HCT116 (cell line): ENCODE results near the gene PGLYRP3.
"Not testable (repeated sequence)": the region's sequence is repeated elsewhere in the genome, so short reads cannot be mapped to it uniquely, and the experiment has no call there.

Source experiments
- EZH2 ChIP-seq: fragments of 200-600 bp; sonication (generic); IDR thresholded peaks from 2 replicates; pipeline ENCODE4 v1.6.1; 2017; ENCODE audit warnings: antibody characterized with exemption, mixed run types
- RAD21 ChIP-seq: IDR thresholded peaks from 2 replicates; pipeline ENCODE4 v1.6.1; 2012; ENCODE audit warnings: low read depth, mild to moderate bottlenecking
- SIN3A ChIP-seq: IDR thresholded peaks from 2 replicates; pipeline ENCODE4 v1.6.1; 2012; ENCODE audit warnings: low read depth
- SRF ChIP-seq: IDR thresholded peaks from 2 replicates; pipeline ENCODE4 v1.6.1; 2012; ENCODE audit warnings: low read depth
- ZNF274 ChIP-seq: fragments of 200-500 bp; sonication (Bioruptor generic); IDR thresholded peaks from 2 replicates; pipeline ENCODE4 v1.6.1; 2014; ENCODE audit warnings: mild to moderate bottlenecking, low read depth, low read length, inconsistent platforms
- TF ChIP-seq, protein P1 (sequence below), 3 experiments: fragments of 200-600 bp in 1 of 3; sonication (generic) in 1 of 3; IDR thresholded peaks in 2 of 3; conservative IDR thresholded peaks in 1 of 3; 2 replicates each; pipeline ENCODE4 v1.5.1; 2012 to 2017; ENCODE audit warnings: low read depth in 2 of 3, low read length in 2 of 3, antibody characterized with exemption in 1 of 3, borderline replicate concordance in 1 of 3, control low read depth in 1 of 3, mild to moderate bottlenecking in 1 of 3, mixed read lengths in 1 of 3, mixed run types in 1 of 3, moderate library complexity in 1 of 3; ENCODE audit not compliant: insufficient read depth in 1 of 3
- TF ChIP-seq, protein P2 (sequence below): IDR thresholded peaks from 2 replicates; pipeline ENCODE4 v1.6.1; 2012; ENCODE audit warnings: low read depth

- TF ChIP-seq, protein P1, sequence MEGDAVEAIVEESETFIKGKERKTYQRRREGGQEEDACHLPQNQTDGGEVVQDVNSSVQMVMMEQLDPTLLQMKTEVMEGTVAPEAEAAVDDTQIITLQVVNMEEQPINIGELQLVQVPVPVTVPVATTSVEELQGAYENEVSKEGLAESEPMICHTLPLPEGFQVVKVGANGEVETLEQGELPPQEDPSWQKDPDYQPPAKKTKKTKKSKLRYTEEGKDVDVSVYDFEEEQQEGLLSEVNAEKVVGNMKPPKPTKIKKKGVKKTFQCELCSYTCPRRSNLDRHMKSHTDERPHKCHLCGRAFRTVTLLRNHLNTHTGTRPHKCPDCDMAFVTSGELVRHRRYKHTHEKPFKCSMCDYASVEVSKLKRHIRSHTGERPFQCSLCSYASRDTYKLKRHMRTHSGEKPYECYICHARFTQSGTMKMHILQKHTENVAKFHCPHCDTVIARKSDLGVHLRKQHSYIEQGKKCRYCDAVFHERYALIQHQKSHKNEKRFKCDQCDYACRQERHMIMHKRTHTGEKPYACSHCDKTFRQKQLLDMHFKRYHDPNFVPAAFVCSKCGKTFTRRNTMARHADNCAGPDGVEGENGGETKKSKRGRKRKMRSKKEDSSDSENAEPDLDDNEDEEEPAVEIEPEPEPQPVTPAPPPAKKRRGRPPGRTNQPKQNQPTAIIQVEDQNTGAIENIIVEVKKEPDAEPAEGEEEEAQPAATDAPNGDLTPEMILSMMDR (IDR thresholded peaks at IDR 0.05 in 2 of 3, conservative IDR thresholded peaks at IDR 0.05 in 1 of 3; ENCODE audit: borderline replicate concordance in 1 of 3, insufficient read depth in 1 of 3, low read depth in 2 of 3, low read length in 2 of 3), result not testable (repeated sequence)
- TF ChIP-seq EZH2, SRF, RAD21, SIN3A, ZNF274: not testable (repeated sequence)
- TF ChIP-seq, protein P2, sequence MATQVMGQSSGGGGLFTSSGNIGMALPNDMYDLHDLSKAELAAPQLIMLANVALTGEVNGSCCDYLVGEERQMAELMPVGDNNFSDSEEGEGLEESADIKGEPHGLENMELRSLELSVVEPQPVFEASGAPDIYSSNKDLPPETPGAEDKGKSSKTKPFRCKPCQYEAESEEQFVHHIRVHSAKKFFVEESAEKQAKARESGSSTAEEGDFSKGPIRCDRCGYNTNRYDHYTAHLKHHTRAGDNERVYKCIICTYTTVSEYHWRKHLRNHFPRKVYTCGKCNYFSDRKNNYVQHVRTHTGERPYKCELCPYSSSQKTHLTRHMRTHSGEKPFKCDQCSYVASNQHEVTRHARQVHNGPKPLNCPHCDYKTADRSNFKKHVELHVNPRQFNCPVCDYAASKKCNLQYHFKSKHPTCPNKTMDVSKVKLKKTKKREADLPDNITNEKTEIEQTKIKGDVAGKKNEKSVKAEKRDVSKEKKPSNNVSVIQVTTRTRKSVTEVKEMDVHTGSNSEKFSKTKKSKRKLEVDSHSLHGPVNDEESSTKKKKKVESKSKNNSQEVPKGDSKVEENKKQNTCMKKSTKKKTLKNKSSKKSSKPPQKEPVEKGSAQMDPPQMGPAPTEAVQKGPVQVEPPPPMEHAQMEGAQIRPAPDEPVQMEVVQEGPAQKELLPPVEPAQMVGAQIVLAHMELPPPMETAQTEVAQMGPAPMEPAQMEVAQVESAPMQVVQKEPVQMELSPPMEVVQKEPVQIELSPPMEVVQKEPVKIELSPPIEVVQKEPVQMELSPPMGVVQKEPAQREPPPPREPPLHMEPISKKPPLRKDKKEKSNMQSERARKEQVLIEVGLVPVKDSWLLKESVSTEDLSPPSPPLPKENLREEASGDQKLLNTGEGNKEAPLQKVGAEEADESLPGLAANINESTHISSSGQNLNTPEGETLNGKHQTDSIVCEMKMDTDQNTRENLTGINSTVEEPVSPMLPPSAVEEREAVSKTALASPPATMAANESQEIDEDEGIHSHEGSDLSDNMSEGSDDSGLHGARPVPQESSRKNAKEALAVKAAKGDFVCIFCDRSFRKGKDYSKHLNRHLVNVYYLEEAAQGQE, result not testable (repeated sequence)
These were observed 1.6 kb upstream of the PGLYRP3 start for GRCh38 chr1:153314388-153314787.
